ENCODE measurements around the gene KDSR.

DNA sequence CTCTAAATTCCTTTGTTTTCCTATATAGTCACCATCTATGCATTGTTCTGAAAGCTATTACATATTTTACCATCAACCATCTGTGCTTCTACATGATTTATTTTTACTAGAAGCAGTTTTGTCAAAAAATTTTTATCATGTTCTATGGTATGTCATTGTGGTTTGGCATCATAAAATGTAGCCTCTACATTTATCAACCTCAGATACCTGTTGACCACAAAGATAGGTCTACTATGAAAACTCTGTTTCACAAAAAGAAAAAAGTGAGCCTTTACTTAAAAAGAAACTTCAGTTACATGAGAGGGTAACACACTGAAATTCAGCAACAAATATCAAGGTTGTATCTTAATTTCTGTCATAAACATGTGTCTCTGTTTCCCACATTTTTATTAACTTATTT is 51.1 kb downstream of the KDSR start:
- TF ChIP-seq, protein P1, sequence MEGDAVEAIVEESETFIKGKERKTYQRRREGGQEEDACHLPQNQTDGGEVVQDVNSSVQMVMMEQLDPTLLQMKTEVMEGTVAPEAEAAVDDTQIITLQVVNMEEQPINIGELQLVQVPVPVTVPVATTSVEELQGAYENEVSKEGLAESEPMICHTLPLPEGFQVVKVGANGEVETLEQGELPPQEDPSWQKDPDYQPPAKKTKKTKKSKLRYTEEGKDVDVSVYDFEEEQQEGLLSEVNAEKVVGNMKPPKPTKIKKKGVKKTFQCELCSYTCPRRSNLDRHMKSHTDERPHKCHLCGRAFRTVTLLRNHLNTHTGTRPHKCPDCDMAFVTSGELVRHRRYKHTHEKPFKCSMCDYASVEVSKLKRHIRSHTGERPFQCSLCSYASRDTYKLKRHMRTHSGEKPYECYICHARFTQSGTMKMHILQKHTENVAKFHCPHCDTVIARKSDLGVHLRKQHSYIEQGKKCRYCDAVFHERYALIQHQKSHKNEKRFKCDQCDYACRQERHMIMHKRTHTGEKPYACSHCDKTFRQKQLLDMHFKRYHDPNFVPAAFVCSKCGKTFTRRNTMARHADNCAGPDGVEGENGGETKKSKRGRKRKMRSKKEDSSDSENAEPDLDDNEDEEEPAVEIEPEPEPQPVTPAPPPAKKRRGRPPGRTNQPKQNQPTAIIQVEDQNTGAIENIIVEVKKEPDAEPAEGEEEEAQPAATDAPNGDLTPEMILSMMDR (IDR thresholded peaks at IDR 0.05): no peak
- TF ChIP-seq POLR2AphosphoS5 (IDR thresholded peaks at IDR 0.05; ENCODE audit: insufficient read depth in 1 of 2, low read depth in 1 of 2) (no peak), POLR2A (IDR thresholded peaks at IDR 0.05) (no peak)
